IPS-NIHi7 (cell line): Measurements from ENCODE around the gene NKD2.

Experiments
- DNase-seq: peaks from one replicate; pipeline ENCODE4 v3.0.0; 2012; ENCODE audit warnings: mixed read lengths; ENCODE audit errors: extremely low spot score

Gene NKD2

DNA sequence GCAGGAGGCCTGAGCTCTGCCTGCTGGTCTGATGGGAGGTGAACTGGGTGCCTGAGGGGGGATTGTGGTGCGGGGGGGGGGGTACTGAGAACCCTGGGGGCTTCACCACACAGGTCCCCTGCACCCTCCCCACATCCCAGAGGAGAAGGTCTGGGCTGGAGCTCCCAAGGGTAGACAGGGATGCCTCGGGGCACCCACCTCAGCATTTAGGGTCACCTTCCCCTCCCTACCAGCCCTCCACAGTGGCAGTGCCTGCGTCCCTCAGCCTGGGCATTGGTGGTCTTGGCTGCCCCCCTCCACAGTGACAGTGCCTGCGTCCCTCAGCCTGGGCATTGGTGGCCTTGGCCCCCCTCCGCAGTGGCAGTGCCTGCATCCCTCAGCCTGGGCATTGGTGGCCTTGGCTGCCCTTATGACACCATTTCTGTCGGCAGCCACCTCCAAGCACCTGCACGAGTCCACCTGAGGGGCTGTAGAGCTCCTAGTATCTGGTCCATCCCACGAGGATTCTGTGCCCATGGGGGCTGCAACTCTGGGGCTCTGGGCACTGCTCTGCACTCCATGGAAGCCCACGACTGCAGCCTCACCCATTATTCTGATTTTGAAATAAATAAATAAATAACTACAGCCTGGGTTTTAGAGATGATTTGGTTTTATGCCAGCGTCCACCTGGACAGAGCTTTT, 21.5 kb downstream of the NKD2 start:
- DNase-seq, result no peak

DNA sequence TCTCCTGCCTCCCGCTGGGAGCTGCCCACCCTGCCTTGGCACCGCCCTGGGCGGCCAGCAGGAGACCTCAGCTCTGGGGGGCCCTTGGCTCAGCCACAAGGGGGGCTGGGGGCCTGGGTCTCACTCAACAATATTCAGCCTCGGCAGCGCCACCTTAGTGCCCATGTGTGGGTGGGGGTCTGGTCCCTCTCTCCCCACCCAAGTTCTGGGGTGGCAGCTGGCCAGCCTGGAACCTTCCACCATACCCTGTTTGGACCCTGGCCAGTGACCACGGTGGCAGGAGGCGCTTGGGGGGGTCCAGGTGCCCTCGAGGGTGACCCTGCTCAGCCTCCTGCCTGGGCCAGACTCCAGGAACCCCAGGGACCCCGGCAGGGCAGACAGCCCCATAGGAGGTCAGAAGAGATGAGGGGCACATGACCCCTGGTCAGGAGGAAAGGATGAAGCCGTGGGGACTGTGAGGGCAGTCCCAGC, 22.2 kb downstream of the NKD2 start:
- no peak for DNase-seq

DNA sequence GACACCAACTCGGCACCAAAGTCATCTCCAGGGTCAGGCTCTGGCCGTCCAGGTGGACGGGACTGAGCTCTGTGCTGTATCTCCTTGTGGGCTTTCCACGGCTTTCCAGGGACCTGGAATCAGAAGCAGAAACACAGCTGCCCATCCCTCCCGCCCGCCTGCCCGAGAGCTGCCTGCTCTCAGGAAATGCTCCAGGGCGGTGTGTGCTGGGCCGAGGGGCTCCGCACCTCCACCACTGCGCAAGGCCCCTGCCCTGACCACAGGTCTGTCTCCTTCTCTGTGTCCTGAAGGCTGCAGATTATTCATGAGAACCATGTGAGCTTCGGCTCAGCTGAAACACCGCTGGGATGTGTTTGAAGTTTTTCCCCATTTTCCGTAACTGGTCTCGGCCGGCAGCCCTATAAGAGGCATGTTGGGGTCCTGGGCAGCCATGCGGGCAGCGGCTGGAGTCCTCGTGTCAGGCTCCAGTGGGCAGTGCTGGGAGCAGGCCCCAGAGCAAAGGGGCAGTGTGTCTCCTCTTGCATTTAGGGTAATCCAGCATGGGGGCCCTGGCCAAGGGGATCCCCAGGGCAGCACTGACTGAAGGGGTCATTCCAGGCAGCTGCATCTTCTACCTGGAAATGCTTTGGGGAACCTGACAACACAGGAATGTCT, 22.8 kb downstream of the NKD2 start:
- DNase-seq, result no peak

DNA sequence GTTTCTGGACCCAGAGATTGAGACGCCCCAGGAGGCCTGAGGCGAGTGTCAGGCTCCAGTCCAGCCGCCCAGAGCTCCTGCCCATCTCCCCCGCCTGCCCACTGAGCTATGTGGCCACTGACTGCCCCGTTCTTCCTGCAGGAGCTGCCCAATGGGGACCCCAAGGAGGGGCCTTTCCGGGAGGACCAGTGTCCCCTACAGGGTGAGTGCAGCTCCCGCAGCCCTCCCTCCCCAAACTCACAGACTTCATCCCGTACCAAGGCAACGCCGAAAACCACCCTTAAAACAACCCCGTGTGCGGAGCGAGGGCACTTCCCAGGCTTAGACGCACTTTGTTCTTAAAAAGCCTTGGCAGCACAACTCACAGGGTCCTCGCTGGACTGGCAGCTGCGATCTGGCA, 23.4 kb downstream of the NKD2 start:
- no peak for DNase-seq

DNA sequence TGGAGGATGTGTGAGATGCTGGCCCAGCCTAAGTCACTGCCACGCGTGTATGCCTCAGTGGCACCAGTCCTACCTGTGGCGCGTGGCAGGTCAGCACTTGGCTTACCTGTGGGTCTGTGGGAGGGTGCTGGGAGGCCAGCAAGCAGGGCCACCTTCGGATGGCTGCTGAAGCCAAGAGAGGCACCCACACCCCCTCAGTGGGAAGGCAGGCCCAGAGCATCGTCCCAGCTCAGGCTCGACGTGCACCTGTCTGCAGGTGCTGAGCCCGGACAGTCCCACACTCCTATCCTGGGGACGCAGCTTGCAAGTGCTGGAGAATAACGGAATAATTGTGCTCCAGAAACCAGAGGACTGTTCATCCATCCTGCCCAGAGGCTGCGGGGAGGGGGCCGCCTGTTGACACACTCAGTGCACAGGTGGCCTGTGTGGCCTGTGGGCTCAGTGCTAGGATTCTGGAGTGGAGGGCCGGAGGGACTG, 24.0 kb downstream of the NKD2 start:
- DNase-seq, result no peak

DNA sequence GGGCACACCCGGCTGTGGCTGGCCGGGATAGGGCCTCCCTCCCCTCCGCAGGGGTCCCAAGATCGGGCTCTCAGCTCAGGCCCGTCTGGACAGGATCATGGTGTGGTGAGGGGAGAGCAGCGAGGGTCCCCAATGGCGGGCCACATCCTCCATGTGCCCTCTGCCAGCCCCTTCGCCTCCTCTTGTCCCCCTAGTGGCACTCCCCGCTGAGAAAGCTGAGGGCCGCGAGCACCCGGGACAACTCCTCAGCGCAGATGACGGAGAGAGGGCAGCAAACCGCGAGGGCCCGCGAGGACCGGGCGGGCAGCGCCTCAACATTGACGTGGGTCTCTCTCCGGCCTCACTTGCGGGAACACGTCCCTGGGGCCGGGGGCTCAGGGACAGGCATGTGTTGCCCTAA, 24.6 kb downstream of the NKD2 start:
- no peak for DNase-seq

DNA sequence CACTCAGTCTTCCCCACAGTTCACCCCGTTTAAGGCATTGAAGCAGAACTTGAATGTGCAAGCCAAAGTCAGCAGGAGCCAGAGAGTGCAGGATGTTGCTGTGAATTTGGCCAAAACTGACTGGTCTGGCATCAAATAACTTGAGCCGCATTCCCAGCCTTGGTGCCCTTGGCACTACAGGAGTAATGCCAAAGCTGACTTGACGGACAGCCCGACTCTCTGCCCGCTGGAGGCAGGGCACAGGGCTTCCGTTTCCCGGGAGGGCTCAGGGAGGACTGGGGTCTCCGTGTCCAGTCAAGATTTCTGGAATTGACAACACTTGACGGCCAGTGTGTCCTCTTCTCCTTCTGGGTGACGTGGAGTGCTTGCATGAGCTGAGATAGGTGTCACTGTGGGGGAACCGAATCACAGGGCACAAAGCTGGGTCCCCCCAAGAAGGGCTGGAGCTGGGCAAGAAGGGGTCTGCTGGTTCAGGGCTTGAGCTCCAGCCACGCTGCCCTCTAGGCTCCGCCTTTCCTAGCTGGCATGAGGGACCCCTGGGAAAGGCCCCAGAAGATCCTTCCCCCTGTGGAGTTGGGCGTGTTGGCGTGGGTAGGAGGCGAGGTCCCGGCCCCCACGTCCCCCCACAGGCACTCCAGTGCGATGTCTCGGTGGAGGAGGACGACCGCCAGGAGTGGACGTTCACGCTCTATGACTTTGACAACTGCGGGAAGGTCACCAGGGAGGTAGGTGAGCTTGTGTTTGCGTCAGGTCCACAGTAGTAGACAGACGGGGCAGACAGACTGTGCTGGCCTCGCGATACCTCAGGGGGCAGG, 25.2 kb downstream of the NKD2 start:
- no peak for DNase-seq

DNA sequence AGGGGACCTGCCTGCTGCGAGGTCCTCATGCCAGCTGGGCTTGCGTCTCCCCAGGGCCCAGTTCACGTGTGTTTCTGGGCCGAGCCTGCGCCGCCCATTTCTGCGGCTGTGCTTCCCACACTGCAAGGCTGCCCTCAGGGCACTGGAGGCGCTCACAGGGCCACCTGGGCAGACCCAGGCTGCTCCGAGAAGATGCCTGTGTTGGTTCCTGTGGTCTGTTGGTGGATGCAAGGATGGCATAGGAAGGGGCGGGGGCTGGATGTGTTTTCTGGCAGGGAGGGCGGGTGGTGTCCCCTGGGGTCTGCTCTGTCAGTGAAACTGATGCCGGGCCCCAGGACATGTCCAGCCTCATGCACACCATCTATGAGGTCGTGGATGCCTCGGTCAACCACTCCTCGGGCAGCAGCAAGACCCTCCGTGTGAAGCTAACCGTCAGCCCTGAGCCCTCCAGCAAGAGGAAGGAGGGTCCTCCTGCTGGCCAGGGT, 25.9 kb downstream of the NKD2 start:
- no peak for DNase-seq

DNA sequence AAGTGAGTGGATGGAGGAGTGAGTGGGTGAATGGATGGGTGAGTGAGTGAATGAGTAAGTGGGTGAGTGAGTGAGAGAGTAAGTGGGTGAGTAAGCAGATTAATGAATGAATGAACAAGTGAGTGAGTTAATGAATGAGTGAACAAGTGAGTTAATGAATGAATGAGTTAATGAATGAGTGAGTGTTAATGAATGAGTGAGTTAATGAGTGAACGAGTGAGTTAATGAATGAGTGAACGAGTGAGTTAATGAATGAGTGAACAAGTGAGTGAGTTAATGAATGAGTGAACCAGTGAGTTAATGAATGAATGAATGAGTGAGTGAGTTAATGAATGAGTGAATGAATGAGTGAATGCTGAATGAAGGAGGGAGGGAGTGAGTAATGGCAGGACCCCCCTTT, 26.4 kb downstream of the NKD2 start:
- no peak for DNase-seq

DNA sequence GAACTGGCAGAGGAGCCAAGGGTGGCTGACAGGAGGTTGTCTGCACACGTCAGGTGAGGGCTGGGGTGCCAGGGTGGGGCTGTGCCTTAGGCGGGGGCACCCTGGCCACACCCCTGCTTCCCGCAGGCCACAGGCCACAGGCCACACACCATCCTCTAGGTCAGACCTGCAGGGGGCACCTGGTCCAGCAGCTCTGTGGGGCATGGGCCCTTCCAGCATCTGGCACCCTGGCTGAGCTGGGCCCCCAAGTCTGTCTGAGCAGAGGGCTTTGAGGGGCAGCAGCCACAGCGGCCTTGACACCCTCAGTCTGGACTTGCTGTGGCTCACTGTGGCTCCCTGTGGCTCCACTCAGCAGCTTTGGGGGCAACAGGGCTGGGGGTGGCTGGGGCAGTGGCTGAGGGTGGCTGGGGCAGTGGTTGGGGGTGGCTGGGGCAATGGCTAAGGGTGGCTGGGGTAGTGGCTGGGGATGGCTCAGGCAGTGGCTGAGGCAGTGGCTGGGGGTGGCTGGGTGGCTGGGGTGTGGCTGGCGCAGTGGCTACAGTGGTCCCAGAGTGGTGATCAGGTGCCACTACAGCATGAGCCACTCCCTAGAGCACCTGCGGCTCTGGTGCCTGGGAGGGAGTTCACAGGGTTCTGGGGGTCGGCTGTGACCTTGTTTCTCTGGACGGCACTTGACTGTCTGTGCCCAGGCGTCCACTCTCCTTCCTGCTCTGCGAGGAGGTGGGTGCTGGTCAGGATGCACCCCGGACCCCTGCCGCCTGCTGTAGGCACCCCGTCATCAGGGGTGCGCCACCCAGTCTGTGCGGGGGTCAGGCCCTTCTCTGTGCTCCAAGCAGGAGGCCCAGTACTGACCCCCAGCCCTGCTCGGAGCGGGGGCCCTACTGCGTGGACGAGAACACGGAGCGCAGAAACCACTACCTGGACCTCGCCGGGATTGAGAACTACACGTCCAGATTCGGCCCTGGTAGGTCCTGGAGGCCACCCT, 27.1 kb downstream of the NKD2 start:
- DNase-seq, result no peak

DNA sequence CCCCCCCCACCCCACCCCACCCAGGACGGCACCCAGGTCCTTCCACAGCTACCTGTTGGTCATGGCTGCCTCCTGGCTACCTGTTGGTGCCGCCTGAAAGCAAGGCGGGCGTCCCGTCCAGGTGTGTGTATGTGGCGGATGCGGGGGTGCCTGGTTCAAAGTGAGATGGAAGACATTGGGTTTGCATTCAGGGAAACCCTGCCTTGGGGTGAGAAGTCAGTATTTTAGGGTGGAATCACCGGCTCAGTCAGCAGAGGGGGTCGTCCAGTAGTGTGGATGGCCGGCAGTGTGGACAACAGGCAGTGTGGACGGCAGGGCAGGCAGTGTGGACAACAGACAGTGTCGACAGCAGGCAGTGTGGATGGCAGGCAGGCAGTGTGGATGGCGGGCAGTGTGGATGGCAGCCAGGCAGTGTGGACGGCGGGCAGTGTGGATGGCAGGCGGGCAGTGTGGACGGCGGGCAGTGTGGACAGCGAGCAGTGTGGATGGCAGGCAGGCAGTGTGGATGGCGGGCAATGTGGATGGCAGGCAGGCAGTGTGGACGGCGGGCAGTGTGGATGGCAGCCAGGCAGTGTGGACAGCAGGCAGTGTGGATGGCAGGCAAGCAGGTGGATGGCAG, 28.0 kb downstream of the NKD2 start:
- DNase-seq, result no peak

DNA sequence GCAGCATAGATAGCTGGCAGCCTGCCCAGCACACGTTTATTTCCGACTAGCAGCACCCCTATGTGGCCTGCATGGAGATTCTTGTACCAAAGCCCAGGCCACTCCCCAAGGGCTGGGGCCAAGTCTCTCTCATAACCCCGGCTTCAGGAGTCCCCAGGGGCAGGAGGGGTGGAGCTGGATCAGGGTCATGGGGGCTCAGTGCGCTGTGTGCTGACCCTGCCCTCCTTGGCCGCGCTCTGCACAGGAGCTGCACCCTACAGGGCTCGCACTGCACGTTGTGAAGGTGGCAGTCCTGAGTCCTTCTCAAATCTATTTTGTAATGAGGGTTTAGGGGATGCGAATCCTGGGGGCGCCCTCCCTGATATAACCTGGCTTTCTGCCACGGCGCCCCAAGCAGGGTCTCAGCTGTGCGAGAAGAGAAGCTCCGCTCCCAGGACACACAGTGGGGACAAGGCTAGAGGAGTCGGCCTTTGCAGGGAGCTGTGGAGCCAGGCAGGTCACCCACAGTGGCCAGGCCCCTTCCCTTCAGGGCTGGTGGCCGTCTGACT, 28.6 kb downstream of the NKD2 start:
- no peak for DNase-seq

DNA sequence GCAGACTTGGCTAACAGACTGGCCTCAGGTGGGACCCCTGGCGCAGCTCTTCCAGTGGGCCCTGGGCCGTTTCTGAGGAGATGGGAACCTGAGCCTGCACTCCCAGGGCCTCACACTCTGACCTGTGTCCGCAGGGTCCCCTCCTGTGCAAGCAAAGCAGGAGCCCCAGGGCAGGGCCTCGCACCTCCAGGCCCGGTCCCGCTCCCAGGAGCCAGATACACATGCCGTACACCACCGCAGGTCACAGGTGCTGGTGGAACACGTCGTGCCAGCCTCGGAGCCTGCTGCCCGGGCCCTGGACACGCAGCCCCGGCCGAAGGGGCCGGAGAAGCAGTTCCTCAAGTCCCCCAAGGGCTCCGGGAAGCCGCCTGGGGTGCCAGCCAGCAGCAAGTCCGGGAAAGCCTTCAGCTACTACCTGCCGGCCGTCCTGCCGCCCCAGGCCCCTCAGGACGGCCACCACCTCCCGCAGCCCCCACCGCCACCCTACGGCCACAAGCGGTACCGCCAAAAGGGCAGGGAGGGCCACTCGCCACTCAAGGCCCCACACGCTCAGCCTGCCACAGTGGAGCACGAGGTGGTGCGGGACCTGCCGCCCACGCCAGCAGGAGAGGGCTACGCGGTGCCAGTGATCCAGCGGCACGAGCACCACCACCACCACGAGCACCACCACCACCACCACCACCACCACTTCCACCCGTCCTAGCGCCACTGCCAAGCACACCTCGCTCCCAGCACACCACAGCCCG, 29.2 kb downstream of the NKD2 start:
- no peak for DNase-seq

DNA sequence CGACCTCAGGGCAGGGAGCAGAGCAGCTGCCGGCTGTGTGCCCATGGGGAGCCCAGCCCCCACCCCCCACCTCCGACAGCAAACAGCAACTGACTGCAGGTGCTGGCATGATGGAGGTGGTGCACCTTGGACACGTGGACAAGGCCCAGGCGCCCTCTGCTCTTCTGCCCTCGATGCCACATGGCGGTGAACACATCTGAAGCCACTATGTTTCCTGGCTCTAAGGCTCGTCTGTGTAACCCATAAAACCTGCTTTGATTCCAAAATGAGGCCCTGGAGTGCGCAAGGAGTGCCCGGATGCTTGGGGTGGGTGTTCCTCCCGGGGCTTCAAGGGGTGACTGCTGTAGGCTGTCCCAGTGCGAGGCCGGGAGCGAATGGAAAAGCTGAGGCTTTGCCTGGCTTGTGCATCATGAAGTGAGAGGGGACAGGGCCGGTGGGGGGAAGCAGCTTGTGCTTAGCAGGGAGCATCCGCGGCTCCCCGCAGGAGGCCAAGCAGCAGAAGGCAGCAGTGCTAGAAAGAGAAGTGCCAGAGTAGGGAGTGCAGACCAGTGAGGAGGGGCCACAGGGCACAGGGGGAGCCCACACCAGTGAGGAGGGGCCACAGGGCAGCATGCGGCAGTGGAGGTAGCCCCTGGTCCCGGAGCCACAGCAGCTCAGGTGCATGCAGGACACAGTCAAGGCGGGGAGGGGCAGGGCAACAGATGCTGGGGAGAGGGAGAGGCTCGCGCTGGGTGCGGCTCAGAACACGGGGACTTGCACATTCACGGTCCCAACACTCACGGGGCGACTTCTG, 30.0 kb downstream of the NKD2 start:
- no peak for DNase-seq

DNA sequence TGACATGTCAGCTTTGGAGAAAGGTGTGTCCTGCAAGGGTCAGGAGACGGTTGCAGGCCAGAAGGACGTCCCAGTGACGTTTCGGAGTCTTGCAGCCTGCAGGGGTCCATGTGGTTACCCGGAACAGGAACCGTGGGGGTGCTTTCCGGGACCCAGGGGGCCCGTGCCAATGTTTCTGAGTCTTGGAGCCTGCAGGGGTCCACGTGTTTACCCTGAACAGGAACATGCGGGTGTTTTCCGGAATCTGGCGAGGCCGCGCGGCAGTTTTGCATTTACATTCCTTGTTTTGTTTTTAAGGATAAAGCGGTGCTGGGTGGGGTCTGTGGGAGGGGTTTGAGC, 30.6 kb downstream of the NKD2 start:
- DNase-seq, result no peak

DNA sequence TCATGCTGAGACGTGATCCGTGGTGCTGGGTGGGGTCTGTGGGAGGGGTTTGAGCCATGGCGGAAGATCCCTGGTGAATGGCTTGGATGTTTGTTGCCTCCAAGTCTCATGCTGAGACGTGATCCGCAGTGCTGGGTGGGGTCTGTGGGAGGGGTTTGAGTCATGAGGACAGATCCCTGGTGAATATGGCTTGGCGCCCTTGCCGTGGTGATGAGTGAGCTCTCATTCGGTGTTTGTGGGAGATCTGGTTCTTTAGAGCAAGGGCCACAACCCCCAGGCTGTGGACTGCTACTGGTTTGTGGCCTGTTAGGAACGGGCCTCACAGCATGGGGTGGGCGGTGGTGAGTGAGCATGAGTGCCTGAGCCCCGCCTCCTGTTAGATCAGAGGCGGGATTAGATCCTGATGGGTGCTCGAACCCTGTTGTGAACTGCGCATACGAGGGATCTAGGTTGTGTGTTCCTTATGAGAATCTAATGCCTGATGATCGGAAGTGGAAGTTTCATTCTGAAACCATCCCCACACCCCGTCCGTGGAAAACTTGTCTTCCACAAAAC, 31.2 kb downstream of the NKD2 start:
- DNase-seq, result no peak

DNA sequence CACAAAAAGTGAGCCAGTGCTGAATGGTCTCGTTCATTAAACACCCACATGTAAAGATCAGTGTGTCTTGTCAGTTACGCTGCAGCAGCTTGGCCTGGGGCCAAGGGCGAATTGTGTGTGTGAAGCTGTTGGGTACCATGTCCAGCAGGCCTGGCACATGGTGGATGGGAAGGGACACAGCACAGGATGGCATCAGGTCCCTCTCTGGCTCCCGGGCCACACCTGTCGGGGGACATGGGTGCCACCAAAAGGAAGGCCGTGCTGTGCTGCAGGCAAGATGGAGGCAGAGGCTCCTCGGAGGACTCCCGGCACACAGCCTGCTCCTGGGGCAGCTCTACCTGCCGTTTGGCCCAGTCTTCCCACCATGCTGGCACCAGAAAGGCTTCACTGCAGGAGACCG, 32.0 kb downstream of the NKD2 start:
- no peak for DNase-seq

DNA sequence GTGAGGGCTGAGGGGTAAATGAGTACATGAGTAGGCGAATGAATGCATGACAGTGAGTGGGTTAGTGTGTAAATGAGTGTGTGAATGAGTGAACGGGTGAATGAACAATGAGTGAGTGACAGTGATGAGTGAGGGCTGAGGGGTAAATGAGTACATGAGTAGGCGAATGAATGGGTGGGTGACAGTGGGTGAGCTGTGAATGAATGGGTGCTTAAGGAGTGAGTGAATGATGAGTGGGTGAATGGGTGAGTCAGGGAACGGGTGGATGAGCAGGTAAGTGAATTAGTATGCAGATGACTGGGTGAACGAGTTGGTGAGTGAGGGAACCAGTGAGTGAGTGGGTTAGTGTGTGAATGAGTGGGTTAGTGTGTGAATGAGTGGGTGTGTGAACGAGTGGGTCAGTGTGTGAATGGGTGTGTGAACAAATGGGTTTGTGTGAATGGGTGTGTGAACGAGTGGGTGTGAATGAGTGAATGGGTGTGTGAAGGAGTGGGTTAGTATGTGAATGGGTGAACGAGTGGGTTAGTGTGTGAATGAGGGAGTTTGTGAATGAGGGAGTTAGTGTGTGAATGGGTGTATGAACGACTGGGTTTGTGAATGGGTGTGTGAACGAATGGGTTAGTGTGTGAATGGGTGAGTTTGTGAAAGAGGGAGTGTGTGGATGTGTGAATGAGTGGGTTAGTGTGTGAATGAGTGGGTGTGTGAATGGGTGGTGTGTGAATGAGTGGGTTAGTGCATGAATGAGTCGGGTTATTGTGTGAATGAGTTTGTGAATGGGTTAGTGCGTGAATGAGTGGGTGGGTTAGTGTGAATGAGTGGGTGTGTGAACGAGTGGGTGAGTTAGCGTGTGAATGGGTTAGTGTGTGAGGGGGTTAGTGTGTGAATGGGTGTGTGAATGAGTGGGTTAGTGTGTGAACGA, 32.9 kb downstream of the NKD2 start:
- no peak for DNase-seq
